ENCODE measurements around the gene RFX4. TPM values are rescaled to one million over a fixed set of nuclear protein-coding genes. Genes with fewer than 3 reads are reported as not detected.
"Not testable (repeated sequence)": the region's sequence is repeated elsewhere in the genome, so short reads cannot be mapped to it uniquely, and the experiment has no call there.

RFX4 gene
- total RNA-seq, 1 donor from 2014 or later: 0.26 TPM

DNA sequence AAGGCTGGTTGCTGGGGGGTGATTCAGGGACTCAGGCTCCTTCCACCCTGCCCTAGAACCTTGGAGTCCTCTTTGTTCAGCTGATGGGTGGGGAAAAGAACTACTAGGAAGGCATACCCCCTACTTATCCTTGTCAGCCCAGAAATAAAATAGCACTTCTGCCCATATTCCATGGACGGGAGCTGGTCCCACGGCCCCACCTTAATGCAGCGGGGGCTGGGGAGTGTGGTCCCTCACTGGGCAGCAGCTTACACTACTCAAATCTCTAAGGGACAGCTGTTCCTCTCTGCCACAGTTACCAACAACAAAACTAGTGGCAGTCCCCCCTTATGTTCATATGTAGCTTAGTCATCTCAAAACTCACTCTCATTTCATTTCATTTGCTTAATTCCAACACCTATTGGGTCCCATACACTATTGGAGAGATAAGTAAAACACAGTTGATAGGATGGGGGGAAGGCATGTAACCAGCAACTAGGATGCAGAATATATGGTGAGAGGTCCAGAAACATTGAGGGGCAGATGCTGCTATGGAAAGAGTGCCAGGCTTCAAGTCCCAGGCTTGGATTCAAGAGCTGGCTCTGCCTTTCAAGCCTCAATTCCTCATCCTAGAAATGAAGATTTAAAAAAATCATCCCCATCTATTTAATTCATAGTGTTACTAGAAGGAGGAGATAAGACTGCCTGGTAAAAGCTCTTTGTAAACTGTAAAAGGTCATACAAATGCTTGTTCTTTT is 107.9 kb downstream of the RFX4 start:
- DNase-seq (ENCODE audit: low spot score): no peak

- not testable (repeated sequence) for DNase-seq (ENCODE audit: low spot score)
Measured at GRCh38 chr12:106692033-106692432, 109.2 kb downstream of the RFX4 start.

GRCh38 chr12:106692896-106693820 is 110.4 kb downstream of the RFX4 start:
- DNase-seq (ENCODE audit: low spot score): no peak

- DNase-seq (ENCODE audit: low spot score): peak; percentile 55
Measured at GRCh38 chr12:106696071-106696470, 113.3 kb downstream of the RFX4 start.

GRCh38 chr12:106696681-106697417 is 114.0 kb downstream of the RFX4 start:
- no peak for DNase-seq (ENCODE audit: low spot score)

DNA sequence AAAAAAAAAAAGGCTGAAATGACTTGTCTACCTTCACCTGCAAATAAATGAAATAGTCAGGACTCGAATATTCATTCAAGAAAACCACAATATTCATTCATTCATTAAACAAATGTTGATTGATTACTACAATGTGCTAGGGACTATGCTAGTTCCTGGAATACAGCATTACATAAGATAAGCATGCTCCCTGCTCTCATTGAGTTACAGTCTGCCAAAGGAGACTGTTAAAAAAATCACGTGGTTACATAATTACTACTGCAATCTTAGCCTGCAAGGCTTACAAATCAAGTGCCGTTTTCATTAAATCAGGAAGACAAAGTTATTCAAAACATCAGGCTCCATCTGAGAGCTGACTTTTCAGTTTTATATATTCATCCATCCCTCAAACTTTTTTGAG is 121.3 kb downstream of the RFX4 start:
- DNase-seq (ENCODE audit: low spot score): no peak

DNA sequence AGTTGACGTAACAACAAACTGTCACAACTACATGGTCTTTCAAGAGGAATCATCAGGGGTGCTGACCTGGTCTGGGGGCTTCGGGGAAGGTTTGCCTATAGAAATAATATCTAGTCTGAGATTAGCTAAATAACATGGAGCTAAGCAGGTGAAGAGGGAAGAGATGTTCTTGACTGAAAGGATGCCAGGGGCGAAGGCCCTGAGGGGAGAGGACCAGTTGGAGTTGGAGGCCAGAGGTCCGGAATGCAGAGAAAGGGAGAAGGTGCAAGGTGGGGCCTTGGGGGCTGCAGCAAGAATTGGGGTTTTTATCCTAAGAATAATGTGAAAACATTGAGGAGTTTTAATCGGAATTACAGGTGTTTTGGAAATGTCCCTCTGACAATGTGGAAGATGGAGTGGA is 123.2 kb downstream of the RFX4 start:
- no peak for DNase-seq (ENCODE audit: low spot score)

DNA sequence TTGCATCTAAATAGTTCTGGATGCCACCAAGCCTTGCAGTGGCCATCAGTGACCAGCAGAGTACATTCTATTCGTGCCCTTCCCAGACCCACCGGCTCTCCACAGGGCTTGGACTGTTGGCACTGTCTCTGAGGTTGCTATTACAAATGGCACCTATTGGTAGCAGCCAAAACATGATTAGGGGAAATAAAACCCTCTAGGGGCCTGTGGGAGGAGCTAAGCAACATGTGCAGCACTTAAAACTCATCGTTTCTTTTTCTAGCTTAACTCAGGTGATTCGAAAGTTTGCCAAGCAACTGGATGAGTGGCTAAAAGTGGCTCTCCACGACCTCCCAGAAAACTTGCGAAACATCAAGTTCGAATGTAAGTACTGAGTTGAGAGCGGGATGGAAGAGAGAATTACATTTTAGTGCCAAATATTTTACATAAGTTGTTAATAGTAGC is 126.3 kb downstream of the RFX4 start:
- no peak for DNase-seq (ENCODE audit: low spot score)

- DNase-seq (ENCODE audit: low spot score): no peak
Measured at GRCh38 chr12:106710143-106710893, 127.5 kb downstream of the RFX4 start.

- no peak for DNase-seq (ENCODE audit: low spot score)
Measured at GRCh38 chr12:106711316-106711715, 128.5 kb downstream of the RFX4 start.

GRCh38 chr12:106712768-106713167 is 130.0 kb downstream of the RFX4 start:
- no peak for DNase-seq (ENCODE audit: low spot score)

GRCh38 chr12:106714926-106715325 is 132.1 kb downstream of the RFX4 start:
- no peak for DNase-seq (ENCODE audit: low spot score)

DNA sequence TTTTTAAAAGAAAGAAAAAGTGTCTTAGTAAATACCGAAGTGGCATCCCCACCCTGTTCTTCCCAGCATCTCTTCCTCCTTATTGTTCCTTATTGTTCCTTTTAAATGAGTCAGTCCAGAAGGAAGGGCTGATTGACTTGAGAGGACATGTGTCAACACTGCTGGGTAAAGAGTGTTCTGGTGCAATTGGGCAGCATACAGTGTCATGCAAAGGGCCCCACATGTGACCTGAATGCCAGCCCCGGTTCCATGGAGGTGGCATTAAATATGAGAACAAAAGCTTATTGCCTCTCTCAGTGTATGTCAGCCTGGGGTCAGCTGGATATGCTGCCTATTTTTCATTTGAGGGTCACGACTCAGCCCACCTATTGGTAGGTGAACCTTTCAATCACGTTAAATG is 132.8 kb downstream of the RFX4 start:
- DNase-seq (ENCODE audit: low spot score): no peak

- no peak for DNase-seq (ENCODE audit: low spot score)
Measured at GRCh38 chr12:106717673-106718072, 134.9 kb downstream of the RFX4 start.

GRCh38 chr12:106719879-106720278 is 137.1 kb downstream of the RFX4 start:
- no peak for DNase-seq (ENCODE audit: low spot score)

- no peak for DNase-seq (ENCODE audit: low spot score)
Measured at GRCh38 chr12:106720696-106721095, 137.9 kb downstream of the RFX4 start.

DNA sequence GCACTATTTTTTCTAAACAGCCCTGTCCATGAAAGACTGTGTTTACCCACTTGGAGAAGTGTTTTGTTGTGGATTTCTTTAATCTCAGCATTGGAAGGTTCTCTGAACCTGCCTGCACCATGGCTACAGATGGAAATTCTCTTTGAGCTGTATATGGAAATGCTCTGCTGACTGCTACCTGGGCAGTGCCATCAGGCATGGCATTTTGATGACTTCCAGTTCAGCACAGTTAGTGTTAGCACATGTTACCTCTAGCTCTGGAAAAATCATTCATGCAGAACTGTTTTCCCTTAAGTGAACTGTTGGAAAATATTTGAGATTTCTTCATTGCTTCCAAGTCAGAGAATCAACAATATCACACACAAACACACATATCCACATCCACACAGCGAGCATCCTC is 139.1 kb downstream of the RFX4 start:
- no peak for DNase-seq (ENCODE audit: low spot score)

DNA sequence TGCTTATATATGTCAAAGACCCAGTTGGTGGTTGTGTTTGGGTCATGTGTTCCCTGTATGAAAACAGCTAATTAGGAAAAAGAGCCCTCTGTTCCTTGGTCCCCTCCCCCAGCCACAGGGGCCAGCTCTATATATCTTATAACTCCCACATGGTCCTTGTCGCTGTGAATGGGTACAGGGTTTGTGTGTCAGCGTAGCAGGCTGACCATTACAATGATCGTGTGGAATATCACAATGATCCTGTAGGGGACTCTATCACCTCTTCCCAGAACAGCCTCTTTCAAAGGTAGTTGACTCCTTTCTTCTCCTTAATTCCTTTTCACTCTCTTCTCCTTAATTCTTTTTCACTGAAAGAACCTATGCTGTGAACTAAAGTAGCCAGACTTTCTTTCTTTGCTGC is 140.0 kb downstream of the RFX4 start:
- DNase-seq (ENCODE audit: low spot score): no peak

DNA sequence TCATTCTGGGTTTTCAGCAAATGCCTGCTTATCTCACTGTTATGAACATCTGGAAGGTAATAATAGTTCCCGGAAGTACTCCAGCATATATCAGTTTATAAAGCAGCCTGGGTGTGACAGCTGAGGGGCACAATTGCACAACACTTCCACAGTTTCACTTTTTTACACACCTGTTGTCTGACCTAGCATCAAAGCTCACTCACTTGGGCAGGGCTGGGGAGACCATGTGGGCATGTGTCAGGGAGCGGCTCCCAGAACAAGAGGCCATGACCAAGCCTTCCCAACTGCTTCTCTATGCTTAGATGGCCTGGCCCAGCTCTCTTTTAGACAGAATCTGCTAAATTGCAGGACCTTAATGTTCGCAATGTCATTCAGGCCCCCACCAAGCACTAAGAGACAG is 140.6 kb downstream of the RFX4 start:
- no peak for DNase-seq (ENCODE audit: low spot score)

DNA sequence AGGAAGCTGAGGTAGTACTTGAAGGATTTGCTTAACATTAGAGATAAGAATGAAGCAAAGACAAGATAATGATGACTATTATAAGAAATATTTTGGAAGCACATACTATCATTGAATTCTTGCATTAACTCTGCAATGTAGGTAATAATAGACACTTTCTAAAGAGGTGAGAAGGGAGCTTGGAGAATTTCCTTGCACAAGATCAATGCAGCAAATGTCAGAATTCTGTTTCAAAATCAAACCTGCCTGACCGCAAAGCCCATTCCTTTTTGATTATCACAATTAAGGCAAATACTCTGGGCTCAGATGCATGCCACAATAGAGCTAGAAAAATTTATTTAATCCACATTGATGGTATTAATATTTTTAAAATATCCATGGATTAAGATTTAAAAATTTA is 141.3 kb downstream of the RFX4 start:
- no peak for DNase-seq (ENCODE audit: low spot score)

- no peak for DNase-seq (ENCODE audit: low spot score)
Measured at GRCh38 chr12:106724934-106725333, 142.1 kb downstream of the RFX4 start.

Measured in mucosa of gallbladder (tissue), 1 donor.